Measurements from ENCODE around the gene APOC3.

Gene APOC3

DNA sequence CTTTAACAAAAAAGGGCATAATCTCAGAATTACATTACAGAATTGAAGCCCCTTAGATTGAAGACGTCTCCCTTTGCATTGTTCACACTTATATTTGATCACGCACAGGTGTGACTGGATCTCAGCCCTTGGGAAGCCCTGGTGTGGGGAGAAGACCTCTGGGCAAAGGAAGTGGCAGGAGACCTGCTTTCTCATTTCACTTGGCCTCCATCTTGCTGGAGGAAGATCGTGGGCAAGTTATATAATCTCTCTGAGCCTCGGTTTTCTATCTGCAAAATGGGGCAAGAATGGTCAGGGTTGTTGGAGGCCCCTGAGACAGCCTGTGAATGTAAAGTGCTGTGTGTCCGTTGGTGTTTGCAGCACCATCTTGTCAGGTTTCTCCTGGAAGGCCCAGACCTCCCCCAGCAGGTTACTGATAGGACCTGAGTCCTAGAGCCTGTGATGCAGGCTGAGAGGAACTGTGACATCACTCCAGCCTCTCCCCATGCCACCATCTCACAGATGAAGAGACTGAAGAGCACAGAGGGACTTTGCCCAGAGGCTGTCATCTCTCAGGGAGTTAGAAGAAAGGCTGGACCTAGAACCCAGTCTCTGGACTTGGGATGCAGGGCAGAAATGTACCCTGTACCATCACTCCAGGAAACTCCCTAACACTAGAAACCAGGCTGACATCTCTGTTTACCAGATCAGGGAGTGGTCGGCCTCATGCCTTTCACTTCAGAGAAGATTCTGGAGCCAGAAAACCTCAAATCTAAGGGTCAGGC, 8.8 kb downstream of the APOC3 start:
- TF ChIP-seq, protein P1, sequence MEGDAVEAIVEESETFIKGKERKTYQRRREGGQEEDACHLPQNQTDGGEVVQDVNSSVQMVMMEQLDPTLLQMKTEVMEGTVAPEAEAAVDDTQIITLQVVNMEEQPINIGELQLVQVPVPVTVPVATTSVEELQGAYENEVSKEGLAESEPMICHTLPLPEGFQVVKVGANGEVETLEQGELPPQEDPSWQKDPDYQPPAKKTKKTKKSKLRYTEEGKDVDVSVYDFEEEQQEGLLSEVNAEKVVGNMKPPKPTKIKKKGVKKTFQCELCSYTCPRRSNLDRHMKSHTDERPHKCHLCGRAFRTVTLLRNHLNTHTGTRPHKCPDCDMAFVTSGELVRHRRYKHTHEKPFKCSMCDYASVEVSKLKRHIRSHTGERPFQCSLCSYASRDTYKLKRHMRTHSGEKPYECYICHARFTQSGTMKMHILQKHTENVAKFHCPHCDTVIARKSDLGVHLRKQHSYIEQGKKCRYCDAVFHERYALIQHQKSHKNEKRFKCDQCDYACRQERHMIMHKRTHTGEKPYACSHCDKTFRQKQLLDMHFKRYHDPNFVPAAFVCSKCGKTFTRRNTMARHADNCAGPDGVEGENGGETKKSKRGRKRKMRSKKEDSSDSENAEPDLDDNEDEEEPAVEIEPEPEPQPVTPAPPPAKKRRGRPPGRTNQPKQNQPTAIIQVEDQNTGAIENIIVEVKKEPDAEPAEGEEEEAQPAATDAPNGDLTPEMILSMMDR (conservative IDR thresholded peaks at IDR 0.05; ENCODE audit: control insufficient read depth, insufficient read depth, low read depth, low read length): no peak
- DNase-seq (ENCODE audit: low read depth): no peak
- H3K4me3 ChIP-seq (ENCODE audit: control insufficient read depth, low read depth, low read length): no peak overlapping the region

DNA sequence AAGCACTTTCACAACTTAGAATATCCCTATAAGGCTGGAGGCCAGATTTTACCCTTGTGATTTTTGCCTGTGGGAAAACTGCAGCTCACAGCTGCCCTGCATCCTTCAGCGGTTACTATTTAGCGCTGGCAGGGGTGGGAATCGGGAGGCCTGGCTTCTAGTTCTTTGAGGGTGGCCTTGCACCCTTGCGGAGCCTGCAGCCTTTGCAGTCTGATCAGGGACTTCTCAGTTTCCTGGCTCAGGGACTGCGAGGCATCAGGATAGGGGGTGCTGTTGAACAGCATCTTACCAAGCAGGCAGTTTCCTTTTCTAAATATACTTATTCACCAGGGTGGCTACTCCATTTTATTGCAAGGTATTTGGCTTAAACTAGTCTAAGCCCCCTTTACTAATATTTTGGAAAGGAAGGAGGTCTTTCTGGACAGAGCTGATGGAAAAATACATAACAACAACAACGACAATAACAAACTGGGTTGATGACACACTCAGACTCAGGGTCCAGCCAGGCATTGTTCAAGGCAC, 10.6 kb downstream of the APOC3 start:
- peak; percentile 29 for DNase-seq (ENCODE audit: low read depth)
- no peak overlapping the region for H3K4me3 ChIP-seq (ENCODE audit: control insufficient read depth, low read depth, low read length)
- TF ChIP-seq, protein P1 (conservative IDR thresholded peaks at IDR 0.05; ENCODE audit: control insufficient read depth, insufficient read depth, low read depth, low read length): peak; percentile 25

DNA sequence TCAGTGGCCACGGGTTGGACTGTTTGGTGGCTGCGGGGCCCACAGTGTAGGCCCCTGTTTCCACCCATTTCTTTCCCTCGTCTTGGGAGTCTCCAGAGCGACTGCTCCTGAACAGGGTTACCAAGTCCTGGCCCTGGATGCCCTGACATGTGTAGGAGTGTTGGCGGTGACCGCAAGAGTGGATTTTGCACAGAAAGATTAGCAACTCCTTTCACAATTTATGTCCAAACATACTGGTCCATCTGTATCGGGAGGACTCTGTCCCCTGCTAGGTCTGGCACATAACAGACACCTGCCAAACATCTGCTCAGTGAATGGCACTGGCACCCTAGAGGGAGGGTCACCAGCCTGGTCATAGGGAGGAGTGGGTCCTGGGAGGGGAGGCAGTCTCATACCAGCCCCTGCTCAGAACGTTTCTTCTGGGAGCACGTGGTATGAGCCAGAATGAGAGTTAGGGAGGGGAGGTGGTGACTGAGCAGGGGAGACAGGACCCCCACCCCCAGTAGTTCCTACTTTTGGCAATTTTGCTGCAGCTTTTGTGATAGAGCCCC, 11.1 kb downstream of the APOC3 start:
- TF ChIP-seq, protein P1 (conservative IDR thresholded peaks at IDR 0.05; ENCODE audit: control insufficient read depth, insufficient read depth, low read depth, low read length): no peak
- H3K4me3 ChIP-seq (ENCODE audit: control insufficient read depth, low read depth, low read length): no peak overlapping the region
- DNase-seq (ENCODE audit: low read depth): no peak

DNA sequence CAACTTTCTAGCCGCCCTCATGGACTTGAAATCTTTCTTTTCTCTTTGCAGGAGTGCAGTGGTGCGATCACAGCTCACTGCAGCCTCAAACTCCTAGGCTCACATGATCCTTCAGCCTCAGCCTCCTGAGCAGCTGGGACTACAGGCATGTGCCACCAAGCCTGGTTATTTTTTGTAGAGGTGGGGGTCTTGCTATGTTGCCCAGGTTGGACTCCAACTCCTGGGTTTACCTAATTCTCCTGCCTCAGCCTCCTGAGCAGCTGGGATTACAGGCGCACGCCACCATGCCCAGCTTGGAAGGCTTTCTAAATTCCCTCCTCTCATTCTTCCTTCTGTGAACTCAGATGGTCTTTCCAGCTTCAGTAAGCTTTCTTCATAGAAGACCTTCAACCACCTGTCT, 12.4 kb downstream of the APOC3 start:
- no peak overlapping the region for H3K4me3 ChIP-seq (ENCODE audit: control insufficient read depth, low read depth, low read length)
- DNase-seq (ENCODE audit: low read depth): no peak
- TF ChIP-seq, protein P1 (conservative IDR thresholded peaks at IDR 0.05; ENCODE audit: control insufficient read depth, insufficient read depth, low read depth, low read length): no peak

DNA sequence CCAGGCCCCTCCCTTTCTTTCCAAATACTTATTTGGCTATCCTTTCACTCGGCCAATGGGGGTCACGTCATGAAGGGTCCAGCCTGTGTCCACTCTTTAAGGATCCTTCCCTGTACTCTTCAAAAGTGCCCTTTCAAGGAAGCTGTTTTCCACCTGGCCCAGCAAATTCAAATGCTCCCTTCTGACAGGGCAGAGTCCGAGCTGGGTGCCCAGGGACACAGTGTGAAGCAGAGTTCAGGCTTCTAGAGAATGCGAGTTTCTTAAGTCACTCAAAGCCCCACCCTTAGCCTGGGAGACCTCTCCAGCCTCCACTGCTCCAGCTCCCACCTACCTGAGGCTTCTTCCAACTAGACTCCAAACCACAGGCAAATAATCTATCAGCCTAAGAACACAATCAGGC, 13.2 kb downstream of the APOC3 start:
- no peak overlapping the region for H3K4me3 ChIP-seq (ENCODE audit: control insufficient read depth, low read depth, low read length)
- no peak for DNase-seq (ENCODE audit: low read depth)
- TF ChIP-seq, protein P1 (conservative IDR thresholded peaks at IDR 0.05; ENCODE audit: control insufficient read depth, insufficient read depth, low read depth, low read length): no peak

DNA sequence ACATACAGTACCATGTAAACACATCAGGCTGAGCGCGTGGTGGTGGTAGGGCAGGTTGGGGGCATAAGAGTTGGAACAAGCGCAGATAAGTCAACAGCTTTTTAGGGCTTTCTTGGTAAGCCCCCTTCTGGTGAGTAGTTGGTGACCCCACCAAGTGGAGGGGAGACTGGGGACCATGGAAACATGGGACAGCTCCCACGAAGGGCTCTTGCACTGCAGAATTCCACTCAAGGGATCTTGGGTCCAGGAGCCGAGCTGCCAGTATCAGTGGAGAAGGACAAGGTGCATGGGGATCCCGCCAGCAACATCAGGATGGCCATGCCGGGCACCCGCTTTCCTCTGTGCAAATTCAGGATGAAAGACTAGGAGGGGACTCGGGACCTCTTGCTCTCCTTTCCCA, 14.0 kb downstream of the APOC3 start:
- no peak for DNase-seq (ENCODE audit: low read depth)
- TF ChIP-seq, protein P1 (conservative IDR thresholded peaks at IDR 0.05; ENCODE audit: control insufficient read depth, insufficient read depth, low read depth, low read length): no peak
- no peak overlapping the region for H3K4me3 ChIP-seq (ENCODE audit: control insufficient read depth, low read depth, low read length)
